KMS-11 (cell line): ENCODE results near the gene ADARB1.

ENCODE experiments used
- H2AFZ ChIP-seq: fragments of 200-600 bp; sonication (generic); 2 replicates; pipeline ENCODE4 v1.6.1; 2016; ENCODE audit warnings: antibody characterized with exemption, mixed run types, low read depth
- H3K27ac ChIP-seq: fragments of 200-600 bp; sonication (generic); 2 replicates; pipeline ENCODE4 v1.6.1; 2016; ENCODE audit warnings: mild to moderate bottlenecking, mixed run types
- H3K27me3 ChIP-seq: fragments of 200-600 bp; sonication (generic); 2 replicates; pipeline ENCODE4 v1.6.1; 2017; ENCODE audit warnings: mild to moderate bottlenecking, low read depth, mixed run types, moderate library complexity; ENCODE audit not compliant: insufficient read depth
- H3K36me3 ChIP-seq: fragments of 200-600 bp; sonication (generic); 2 replicates; pipeline ENCODE4 v1.6.1; 2017; ENCODE audit warnings: mild to moderate bottlenecking, mixed run types; ENCODE audit not compliant: insufficient read depth
- H3K4me1 ChIP-seq: fragments of 200-600 bp; sonication (generic); 2 replicates; pipeline ENCODE4 v1.6.1; 2016; ENCODE audit warnings: mild to moderate bottlenecking, low read depth, mixed run types; ENCODE audit not compliant: poor library complexity, severe bottlenecking
- H3K4me2 ChIP-seq: fragments of 200-600 bp; sonication (generic); 2 replicates; pipeline ENCODE4 v1.7.0; 2016; ENCODE audit warnings: mild to moderate bottlenecking, mixed run types
- H3K4me3 ChIP-seq: fragments of 200-600 bp; sonication (generic); IDR thresholded peaks from 2 replicates; pipeline ENCODE4 v1.6.1; 2017; ENCODE audit warnings: low read depth, low read length, mixed read lengths; ENCODE audit not compliant: insufficient read depth
- H3K79me2 ChIP-seq: fragments of 200-600 bp; sonication (generic); 2 replicates; pipeline ENCODE4 v1.6.1; 2016; ENCODE audit warnings: low read depth, mixed run types; ENCODE audit not compliant: insufficient read depth
- H3K9ac ChIP-seq: fragments of 200-600 bp; sonication (generic); 2 replicates; pipeline ENCODE4 v1.6.1; 2016; ENCODE audit warnings: mild to moderate bottlenecking, mixed run types
- H4K20me1 ChIP-seq: fragments of 200-600 bp; sonication (generic); 2 replicates; pipeline ENCODE4 v1.6.1; 2016; ENCODE audit warnings: mild to moderate bottlenecking, mixed run types; ENCODE audit not compliant: insufficient read depth
- CTCF ChIP-seq: fragments of 200-600 bp; sonication (generic); conservative IDR thresholded peaks from 2 replicates; pipeline ENCODE4 v1.6.1; 2017; ENCODE audit warnings: low read depth, mild to moderate bottlenecking, antibody characterized with exemption, low read length, moderate library complexity, mixed read lengths

The ADARB1 gene

GRCh38 chr21:45223236-45224185 is 149.1 kb downstream of the ADARB1 start:
- Histone ChIP-seq H3K27me3 (no peaks in the 10 kb centered on the region), H3K36me3 (no peaks in the 10 kb centered on the region), H2AFZ (no peak overlapping the region), H3K9ac (no peak overlapping the region), H4K20me1 (no peaks in the 10 kb centered on the region), H3K79me2 (no peaks in the 10 kb centered on the region), H3K4me1 (no peaks in the 10 kb centered on the region), H3K27ac (no peak overlapping the region), H3K4me2 (no peak overlapping the region), H3K4me3 (no peak overlapping the region)
- no peak for TF ChIP-seq CTCF

GRCh38 chr21:45224189-45224938 is 150.0 kb downstream of the ADARB1 start:
- Histone ChIP-seq H3K27ac (no peak overlapping the region), H3K4me1 (no peaks in the 10 kb centered on the region), H2AFZ (no peak overlapping the region), H4K20me1 (no peaks in the 10 kb centered on the region), H3K4me3 (no peak overlapping the region), H3K36me3 (no peaks in the 10 kb centered on the region), H3K27me3 (no peaks in the 10 kb centered on the region), H3K9ac (no peak overlapping the region), H3K4me2 (no peak overlapping the region), H3K79me2 (no peaks in the 10 kb centered on the region)
- no peak for TF ChIP-seq CTCF

- Histone ChIP-seq H3K9ac (no peak overlapping the region), H3K36me3 (no peaks in the 10 kb centered on the region), H2AFZ (no peak overlapping the region), H3K4me1 (no peaks in the 10 kb centered on the region), H3K27ac (no peak overlapping the region), H4K20me1 (no peaks in the 10 kb centered on the region), H3K4me3 (no peak overlapping the region), H3K4me2 (no peak overlapping the region), H3K79me2 (no peaks in the 10 kb centered on the region), H3K27me3 (no peaks in the 10 kb centered on the region)
- TF ChIP-seq CTCF = no peak
These were observed 150.8 kb downstream of the ADARB1 start for GRCh38 chr21:45225041-45225740.

GRCh38 chr21:45225741-45226327 is 151.5 kb downstream of the ADARB1 start:
- TF ChIP-seq CTCF = no peak
- H3K9ac ChIP-seq = no peak overlapping the region
- no peak overlapping the region for H3K4me3 ChIP-seq
- H2AFZ ChIP-seq = no peak overlapping the region
- no peaks in the 10 kb centered on the region for H3K79me2 ChIP-seq
- H3K27ac ChIP-seq = no peak overlapping the region
- H4K20me1 ChIP-seq = no peaks in the 10 kb centered on the region
- H3K4me2 ChIP-seq = no peak overlapping the region
- no peaks in the 10 kb centered on the region for H3K27me3 ChIP-seq
- no peaks in the 10 kb centered on the region for H3K4me1 ChIP-seq
- no peaks in the 10 kb centered on the region for H3K36me3 ChIP-seq
